ENCODE results near the gene MPL.

Gene MPL

DNA sequence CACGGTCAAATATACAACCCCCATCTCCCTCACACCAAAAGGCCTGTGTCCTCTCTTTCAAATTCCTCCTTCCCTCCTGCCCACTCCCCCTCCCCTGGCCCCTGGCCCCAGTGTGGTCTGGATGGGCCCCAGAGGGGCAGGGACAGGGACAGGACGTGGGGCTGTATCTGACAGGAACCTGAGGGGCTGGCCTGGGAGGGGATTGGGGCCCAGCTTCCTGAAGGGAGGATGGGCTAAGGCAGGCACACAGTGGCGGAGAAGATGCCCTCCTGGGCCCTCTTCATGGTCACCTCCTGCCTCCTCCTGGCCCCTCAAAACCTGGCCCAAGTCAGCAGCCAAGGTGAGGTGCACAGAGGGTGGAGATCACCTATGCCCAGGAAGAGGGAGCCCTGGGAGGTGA is at the start of gene MPL:
MPL (plus strand) TSS at position 231 of the 400 bp plus-strand sequence; CDS start at position 262, 31 bp downstream.
- no peak for DNase-seq (ENCODE audit: low read depth)

DNA sequence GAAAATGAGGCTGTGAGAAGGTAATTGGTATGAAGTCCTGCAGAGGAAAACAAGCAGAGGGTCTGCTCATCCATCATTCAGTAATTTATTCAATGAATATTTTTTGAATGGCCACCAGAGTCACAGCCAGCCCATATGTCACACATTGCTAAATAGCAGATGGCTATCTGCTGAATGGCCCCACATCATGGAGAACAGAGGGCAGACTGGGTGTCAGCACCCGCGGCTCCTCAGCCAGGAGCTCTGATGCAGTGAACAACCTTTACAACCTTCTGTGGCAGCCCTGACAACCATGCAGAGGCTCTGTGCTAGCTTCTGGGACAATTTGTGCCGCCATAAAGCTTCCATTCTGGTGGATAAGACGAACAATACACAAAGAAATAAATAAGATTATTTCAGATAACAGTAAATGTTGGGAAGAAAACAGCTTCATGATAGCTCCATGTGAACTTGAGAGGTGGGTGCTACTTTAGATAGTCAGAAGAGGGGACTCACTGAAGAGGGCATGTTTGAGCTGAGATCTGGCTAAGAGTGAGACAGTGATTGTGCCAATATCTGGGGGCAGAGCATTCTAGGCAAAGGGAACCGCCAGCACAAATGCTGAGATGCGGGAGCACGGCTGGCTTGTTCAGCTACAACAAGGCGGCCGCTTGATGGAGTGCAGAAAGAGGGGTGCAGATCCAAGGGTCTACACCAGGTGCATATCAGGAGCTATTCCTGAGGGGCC is 49.4 kb upstream of the MPL start:
- no peak for DNase-seq (ENCODE audit: low read depth)

DNA sequence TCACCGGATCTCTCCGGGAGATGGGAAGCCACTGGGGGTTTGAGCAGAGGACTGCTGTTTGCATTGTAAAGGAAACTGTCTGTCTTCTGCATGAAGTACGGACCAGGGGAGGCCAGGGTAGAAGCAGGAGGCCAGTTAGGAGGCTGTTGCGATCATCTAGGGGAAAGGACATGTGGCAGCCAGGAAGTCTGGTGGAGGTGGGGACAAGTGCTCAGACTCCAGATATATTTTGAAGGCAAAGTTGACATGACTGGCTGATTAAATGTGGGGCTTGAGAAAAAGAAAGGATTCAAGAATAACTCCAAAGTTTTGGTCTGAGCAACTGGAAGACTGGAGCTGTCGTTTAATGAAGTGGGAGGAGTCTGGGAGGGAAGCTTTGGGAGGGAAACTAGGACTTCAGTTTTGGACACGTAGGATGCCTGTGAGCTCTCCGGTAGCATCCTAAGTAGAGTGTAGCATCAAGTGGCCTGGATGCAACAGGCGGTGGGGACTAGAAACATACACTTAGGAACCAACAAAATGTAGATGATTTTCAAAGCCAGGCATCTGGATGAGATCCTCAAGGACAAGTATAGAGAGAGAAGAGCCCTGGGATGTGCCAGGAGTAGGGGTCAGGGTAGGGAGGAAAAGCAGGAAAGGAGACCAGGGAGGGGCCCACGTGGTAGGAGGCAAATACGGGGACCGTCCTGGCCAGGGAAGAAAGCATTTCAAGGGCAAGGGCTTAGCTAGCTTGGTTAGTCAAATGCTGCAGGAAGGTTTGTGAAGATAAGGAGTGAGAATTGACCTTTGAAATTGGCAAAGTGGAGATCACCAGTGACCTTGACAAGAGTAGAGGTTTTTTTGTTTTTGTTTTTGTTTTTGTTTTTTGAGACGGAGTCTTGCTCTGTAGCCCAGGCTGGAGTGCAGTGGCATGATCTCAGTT is 48.6 kb upstream of the MPL start:
- no peak for DNase-seq (ENCODE audit: low read depth)

DNA sequence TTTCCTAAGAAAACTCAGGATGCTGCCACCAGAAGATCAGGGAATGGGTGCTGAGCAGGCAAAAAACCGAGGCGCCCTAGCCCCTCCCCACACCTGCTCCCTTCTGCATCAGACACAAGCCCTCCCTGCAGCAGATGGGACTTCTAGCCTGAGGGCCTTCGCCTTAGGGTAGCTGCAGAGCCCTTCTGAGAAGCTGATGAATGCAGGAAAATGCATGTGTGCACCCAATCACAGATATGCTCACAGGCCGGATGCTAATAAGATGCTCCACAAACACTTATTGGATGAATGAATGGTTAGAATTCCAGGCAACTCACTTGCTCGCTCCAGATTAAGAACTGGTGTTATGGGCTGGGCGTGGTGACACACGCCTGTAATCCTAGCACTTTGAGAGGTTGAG is 45.4 kb upstream of the MPL start:
- DNase-seq (ENCODE audit: low read depth) = no peak

DNA sequence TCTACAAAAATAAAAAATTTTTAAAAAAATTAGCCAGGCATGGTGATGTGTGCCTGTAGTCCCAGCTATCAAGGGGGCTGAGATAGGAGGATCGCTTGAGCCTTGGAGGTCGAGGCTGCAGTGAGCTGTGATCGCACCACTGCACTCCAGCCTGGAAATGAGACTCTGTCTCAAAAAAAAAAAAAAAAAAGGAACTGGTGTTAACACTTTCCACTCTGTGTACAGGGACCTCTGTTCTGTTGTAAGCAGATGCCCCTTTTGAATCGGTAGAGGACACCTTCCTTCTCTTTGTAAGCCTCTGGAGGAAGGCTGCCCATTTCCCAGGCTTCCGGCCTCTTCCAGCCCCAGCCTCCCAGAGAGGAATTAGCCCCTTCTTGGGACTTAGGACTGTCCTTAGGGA is 44.9 kb upstream of the MPL start:
- DNase-seq (ENCODE audit: low read depth) = no peak

DNA sequence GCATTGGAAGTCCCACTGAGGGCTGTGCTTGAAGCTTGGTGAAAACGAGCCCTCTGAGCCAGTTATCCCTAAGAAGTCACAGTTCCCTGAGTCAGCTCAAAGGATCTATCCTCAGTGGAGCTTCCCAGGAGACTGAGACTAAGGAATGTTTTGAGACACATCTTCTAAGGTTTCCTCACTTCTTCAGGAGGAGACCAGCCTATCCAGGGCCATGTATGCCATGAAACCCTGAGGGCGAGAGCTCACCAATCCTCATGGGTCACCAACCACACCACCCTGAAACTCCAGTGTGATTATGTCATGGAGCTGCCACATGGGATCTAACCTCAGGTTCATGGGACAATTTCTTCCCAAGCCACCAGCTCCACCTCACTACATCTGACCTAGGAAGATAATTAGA is 44.4 kb upstream of the MPL start:
- DNase-seq (ENCODE audit: low read depth) = no peak

DNA sequence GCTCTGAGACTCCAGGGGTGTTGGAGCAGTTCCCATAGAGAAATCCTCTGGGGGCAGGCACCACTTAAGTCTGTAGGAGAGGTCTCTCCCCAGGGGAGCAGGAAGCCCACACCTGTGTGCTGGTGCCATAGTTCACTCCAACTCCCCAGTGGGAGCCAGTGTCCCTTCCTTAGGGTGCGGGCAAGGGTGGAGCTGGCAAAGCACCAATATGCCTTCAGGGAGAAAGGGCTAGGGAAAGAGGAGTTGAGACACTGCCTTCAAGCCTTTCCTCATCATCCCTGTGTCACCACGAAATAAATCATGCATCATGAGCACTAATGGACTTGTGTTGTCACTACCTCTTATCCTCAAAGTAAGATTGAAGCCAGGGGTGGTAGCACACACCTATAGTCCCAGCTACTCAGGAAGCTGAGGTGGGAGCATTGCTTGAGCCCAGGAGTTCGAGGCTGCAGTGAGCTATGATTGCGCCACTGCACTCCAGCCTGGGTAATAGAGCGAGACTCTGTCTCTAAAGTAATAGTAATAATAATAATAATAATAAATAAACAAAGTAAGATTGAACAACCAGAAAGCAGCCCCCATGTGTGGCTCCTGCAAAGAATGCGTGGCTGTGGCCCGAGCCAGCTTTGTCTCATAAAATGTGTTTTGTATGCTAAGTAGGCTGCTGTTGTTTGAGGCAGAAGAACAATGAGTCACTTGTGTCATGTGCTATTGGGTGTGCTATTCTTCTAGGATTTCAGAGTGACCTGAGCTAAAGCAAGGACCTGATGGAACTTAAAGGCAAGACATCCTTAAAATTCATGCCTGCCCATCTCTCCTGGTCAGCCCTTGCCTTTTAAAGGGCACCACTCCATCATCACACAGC is 43.5 kb upstream of the MPL start:
- no peak for DNase-seq (ENCODE audit: low read depth)

DNA sequence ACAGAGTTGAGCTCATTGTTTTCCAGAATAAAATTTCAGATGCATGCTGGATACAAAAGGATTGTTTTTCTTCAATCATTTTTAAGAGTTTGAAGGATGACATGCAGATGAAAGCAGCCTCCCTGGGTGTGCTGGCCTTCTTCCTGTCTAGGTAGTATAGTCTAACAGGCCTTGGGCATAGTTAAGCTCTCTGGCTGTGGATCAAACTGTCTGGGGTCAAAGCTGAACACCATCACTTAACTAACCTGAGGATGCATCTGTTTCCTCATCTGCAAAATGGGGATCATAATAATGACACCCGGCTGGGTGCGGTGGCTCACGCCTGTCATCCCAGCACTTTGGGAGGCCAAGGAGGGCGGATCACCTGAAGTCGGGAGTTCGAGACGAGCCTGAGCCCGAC is 42.9 kb upstream of the MPL start:
- DNase-seq (ENCODE audit: low read depth) = no peak

DNA sequence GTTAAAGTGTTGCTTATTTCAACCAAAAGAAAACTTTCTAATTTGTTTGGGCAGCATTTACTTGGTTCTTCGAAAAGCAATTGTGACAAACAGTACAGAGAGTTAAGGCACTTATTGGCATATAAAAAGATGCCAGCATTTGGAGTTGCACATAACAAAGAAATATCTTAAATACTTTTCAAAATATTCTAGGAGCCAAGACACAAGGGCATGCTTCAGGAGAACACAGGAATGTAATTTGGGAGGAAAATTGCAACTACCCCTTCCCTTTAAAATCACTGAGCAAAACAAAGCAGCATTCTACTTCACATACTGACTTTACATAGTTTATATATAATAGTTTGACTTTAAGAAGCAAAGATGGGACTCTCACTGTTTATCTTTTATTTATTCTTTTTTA is 41.4 kb upstream of the MPL start:
- no peak for DNase-seq (ENCODE audit: low read depth)

DNA sequence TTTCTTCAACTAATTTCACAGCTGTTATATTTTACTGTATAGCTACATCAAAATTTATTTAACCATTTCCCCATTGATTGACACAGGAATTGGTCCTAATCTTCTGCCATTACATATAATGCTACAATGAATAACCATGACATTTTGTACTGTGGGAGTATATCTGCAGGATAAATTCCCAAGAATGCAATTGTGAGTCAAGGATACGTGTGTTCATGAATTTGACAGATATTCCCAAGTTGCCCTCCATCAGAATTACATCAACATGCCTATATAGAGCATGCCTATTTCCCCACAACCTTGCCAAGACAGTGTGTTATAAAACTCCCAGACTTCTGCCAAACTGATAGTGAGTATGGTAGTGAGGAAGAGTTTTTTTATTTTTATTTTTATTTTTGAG is 39.6 kb upstream of the MPL start:
- DNase-seq (ENCODE audit: low read depth) = no peak

DNA sequence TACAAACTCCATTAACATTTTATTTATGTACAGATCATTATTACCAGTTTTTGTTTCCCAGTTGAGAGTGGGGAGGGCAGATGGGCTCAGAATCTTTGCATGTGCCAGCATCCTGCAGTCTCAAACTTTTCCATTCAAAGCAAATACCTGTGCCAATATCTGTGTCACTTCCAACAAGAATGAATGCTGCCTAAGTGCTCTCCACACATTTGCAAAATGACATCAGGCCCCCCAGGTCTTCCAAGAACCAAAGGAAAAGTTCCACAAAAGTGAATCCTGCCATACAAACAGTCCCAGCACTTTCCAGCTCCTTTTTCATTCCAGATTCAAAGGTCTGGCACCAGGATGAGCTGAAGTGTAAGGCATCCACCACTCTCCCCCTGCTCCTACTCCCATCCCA is 38.5 kb upstream of the MPL start:
- DNase-seq (ENCODE audit: low read depth) = no peak

DNA sequence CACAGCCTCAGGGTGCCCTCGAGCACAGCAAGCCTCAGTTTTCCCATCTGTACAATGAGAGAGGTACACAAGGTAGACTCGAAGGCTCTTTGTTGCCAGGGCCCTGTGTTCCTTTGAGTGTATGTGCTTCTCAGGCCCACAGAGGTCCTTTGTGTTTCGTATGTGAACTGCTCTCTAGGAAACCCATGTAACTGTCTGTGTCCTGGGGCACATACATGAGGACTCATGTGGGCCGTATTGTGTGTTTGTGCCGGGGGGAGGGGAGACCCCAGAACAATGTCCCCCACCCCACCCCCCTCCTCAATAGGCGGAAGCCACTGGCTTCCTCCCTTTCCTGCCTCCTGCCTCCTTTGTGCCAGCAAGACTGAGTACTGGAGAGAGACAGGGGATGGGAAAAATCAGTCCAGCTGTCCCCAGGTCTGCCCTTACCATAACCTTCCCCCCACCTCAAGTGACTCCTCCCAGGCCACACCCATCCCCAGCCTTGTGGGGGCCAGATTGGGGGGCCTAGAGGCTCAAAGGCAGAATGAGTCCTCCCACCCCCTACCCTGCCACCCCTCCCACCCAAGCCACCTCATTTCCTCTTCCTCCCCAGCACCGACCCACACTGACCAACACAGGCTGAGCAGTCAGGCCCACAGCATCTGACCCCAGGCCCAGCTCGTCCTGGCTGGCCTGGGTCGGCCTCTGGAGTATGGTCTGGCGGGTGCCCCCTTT is 37.1 kb upstream of the MPL start, which contains the start of gene TIE1:
TIE1 (plus strand) TSS at position 605 of the 717 bp plus-strand sequence; CDS start at position 695, 90 bp downstream.
- DNase-seq (ENCODE audit: low read depth) = no peak

DNA sequence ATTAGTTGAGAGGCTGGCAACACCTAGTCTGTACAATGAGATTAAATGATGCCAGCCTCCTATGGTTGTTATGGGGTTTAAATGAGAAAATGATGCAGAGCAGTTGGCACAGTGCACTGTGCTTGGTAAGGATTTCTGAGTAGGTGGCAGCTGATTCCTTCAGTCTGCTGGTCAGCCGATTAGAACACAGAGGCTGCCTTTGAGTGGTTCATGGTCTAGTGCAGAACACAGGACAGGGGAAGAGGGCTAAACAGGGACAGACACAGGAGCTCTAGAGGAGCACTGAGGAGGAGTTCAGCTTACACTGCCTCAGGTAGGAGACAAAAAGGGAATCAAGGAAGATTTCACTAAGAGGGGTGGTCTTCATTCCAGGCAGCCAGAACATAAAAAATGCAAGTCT is 35.4 kb upstream of the MPL start:
- no peak for DNase-seq (ENCODE audit: low read depth)

DNA sequence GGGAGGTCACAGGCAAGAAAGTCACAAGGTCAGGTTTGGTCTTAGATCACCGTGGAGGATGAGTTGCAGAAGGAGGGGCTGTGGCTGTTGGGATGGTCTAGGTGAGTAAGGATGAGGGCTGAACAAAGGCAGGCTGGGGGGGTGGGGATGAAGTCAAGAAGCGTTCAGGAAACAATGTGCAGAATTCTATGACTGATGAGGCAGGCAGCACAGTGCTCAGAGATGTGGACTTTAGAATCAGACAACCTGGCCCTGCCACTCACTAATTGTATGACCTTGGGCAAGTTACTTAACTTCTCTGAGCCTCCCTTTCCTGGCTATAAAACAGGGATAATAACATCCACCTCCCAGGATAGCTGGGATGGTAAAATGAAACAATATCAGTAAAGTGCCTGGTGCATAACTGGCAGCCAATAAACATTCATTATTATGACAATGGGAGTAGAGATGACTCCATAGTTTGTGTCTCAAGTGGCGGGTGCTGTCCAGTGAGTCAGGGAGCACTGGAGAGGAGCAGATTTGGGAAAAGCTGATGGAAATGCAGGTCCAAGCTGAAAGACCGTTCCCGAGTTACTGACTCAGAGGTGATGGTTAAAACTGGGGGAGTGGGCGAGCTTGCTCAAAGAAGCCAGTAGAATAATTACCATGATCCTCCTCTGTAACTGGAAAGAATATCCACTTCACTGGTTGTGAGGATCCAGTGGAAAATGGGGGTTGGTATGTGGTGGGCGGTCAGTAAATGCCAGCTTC is 34.7 kb upstream of the MPL start:
- no peak for DNase-seq (ENCODE audit: low read depth)

DNA sequence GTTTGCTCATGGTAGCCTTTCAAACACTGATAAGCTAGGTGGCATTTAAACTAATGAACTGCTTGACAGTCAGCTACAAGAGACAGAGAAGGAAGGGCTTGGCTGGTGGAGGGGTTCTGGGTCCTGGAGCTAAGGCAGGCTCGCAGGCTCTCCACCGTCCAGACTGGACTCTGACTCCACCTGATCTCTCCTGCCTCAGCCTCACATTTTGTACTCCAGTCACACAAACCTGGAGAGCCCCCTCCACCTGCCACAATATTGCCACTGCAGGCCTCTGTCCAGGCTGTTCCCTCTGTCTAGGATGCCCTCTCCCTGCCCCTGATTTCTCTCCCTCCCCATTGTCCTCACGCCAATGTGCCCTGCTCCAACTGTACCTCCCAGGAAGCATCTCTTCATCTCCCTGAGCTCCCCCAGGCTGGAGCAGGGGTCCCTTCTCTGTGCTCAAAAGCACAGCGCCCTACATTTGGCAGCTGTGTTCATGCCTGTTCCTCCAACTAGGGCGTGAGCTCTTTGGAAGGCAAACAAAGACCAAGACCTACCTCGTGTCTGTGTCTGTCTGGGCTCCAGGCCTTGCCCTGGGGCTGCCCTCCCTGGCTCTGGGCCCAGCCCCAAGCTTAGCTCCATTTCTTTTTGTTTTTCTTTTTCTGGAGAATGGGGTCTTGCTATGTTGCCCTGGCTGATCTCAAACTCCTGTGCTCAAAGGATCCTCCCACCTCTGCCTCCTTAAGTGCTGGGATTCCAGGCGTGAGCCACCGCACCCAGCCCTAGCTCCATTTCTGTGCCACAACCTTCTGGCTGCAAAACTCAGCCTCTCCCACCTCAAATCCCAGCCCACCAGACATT is 33.9 kb upstream of the MPL start:
- no peak for DNase-seq (ENCODE audit: low read depth)

DNA sequence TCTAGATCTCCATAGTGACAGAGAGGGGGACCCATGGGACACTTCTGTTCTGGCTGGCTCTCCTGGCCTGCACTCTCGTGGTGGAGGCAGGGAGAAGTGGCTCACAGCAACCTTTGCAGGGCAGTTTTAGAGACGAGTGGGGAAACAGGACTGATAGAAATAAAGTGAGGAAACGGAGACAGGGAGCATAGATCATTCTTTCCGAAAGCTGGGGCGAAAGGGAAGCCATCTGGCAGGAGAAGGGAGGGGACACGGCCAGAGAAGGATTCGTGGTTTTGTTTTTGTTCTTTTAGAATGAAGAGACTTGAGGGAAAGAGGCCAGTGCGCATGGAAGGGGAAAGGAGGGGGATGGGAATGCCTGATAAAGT is 33.3 kb upstream of the MPL start:
- DNase-seq (ENCODE audit: low read depth) = no peak

DNA sequence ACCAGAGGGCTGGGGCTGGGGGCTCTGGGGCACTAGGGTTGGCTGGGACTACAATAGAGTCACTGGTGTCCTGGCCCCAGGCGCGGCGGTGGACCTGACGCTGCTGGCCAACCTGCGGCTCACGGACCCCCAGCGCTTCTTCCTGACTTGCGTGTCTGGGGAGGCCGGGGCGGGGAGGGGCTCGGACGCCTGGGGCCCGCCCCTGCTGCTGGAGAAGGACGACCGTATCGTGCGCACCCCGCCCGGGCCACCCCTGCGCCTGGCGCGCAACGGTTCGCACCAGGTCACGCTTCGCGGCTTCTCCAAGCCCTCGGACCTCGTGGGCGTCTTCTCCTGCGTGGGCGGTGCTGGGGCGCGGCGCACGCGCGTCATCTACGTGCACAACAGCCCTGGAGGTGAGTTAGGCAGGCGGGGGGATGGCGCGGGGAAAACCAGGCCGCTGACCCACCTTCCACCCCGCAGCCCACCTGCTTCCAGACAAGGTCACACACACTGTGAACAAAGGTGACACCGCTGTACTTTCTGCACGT is 32.8 kb upstream of the MPL start:
- no peak for DNase-seq (ENCODE audit: low read depth)

DNA sequence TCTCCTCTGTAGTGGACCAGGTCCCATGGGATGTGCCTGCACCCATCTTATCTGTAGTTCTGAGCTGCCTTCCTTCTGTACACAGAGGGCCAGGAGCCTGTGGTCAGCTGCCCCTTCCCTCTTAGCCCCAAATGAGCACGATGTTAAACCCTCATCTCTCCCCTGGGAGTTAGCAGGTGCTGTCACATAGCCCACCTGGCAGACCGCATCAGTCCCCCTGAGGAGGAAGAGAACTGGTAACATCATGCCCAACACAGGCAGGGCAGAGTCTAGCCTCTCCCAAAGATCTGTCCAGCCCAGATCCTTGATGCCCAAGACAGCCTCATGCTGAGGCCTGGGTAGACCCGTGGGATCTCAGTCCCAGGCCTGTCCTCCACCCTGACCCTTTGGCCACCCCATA is 32.2 kb upstream of the MPL start:
- no peak for DNase-seq (ENCODE audit: low read depth)

DNA sequence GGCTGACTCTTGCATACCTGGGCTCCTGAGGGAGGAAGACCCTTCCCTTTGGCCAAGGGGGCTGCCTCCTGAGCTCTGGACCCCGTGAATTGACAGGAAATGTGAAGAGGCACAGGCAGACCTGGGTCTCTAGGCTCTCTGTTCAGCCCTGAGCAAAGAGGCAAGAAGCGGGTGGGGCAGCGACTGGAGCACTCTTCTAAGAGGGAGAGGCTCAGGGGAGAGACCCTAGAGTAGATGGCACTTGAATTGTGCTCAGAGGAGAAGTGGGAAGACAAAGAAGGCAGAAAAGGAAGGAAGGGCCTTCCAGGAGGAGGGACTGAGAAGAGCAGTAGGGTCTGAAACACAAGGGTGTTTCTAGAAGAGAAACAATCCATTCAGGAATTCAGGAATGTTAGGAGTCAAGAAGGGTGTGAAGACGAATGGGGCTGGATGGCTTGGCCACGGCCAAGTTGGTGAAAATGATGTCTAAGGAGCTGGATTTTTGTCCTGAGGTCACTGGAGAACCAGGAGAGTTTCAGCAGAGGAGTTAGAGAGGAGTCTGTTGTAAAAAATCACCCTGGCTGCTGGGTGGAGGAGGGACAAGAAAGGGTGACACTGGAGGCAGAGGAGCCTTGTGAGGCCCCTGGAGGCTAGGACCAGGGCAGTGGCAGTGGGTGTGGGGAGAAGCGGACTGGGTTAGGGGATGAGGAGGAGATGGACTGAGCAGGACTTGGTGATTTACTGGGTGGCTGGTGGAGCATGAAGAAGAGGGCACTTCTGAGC is 31.5 kb upstream of the MPL start:
- DNase-seq (ENCODE audit: low read depth) = no peak
